G401.6 (cell line): Measurements from ENCODE around the gene AMH.

Experiments used
- FAIRE-seq: peaks from 2 replicates; lab custom pipeline; 2012; peaks lifted over from hg19 to GRCh38; lab: Jason Lieb, UNC

AMH gene

DNA sequence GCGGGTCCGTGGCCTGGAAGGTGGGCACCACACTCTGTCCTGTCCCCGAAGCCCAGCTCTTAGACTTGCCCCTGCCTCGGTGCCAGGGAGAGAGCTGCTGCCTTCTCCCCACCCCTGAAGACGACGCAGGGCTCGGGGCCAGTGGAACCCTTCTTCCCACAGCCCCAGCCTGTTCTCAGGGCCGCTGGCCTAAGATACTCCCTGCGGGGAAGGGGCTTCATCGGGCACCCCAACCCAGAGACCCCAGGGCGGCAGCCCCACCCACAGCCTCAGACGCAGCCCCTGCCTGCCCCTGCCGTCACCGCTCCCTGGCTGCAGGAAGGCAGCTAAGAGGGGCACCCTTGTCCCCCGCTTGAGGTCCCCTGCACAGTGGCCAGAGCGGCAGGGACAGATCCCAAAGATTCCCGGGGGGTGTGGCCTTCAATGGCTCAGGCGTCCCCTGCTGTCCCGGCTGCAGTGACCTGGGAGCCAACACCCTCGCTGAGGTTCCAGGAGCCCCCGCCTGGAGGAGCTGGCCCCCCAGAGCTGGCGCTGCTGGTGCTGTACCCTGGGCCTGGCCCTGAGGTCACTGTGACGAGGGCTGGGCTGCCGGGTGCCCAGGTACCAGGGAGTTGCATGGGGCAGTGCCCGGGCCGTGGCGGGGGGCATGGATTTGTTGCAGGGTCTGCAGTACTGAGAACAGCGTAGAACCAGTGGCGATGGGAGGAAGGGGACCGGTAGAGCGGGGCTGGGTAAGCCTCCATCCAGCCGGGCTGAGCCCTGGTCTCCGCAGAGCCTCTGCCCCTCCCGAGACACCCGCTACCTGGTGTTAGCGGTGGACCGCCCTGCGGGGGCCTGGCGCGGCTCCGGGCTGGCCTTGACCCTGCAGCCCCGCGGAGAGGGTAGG, 1.0 kb downstream of the AMH start:
- FAIRE-seq: no peak

DNA sequence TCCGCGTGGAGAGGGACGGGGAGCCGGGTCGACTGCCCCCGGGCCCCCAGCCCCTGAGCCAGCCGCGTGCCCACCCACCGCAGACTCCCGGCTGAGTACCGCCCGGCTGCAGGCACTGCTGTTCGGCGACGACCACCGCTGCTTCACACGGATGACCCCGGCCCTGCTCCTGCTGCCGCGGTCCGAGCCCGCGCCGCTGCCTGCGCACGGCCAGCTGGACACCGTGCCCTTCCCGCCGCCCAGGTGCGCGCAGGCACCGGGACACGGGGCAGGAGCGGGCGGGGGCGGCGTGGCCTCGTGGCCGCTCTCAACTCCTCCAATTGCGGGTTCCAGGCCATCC, 1.6 kb downstream of the AMH start:
- no peak for FAIRE-seq

DNA sequence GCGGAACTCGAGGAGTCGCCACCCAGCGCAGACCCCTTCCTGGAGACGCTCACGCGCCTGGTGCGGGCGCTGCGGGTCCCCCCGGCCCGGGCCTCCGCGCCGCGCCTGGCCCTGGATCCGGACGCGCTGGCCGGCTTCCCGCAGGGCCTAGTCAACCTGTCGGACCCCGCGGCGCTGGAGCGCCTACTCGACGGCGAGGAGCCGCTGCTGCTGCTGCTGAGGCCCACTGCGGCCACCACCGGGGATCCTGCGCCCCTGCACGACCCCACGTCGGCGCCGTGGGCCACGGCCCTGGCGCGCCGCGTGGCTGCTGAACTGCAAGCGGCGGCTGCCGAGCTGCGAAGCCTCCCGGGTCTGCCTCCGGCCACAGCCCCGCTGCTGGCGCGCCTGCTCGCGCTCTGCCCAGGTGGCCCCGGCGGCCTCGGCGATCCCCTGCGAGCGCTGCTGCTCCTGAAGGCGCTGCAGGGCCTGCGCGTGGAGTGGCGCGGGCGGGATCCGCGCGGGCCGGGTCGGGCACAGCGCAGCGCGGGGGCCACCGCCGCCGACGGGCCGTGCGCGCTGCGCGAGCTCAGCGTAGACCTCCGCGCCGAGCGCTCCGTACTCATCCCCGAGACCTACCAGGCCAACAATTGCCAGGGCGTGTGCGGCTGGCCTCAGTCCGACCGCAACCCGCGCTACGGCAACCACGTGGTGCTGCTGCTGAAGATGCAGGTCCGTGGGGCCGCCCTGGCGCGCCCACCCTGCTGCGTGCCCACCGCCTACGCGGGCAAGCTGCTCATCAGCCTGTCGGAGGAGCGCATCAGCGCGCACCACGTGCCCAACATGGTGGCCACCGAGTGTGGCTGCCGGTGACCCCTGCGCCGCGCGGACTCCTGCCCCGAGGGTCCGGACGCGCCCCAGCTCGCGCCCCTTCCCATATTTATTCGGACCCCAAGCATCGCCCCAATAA, 2.3 kb downstream of the AMH start:
- no peak for FAIRE-seq

DNA sequence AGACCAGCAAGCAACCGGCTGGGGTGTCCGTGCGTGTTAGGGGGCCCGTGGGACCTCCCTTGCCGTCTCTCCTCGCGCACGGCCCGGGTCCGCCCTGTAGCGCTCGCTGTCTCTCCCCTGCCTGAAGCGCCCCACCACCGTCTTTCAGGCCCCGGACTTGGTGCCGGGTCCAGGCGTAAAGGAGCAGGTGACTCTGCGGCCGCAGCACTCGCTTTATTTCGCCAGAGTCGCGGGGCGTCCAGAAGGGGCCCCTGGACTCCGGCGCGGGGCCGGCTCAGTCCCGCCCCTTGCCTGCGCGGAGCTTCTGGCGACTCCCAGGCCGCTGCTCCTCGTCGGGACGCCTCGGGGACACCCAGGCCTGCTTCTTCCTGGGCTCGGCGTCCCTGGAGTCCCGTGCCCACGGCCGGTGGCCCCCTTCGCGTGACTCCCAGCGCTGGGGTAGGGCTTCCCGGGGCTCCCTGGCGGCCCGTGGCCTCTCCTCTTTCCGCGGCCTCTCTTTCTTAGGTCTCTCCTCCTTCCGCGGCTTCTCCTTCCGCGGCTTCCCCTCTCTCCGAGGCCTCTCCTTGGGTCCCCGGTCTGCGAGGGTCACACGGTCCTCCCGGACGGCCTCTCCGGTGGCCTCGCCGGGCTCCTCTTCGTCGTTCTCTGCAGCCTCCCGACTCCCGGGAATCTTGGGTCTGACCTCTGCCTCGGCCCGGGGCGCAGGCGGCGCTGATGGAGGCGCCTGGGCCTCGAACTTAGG, 3.1 kb downstream of the AMH start:
- FAIRE-seq: no peak

DNA sequence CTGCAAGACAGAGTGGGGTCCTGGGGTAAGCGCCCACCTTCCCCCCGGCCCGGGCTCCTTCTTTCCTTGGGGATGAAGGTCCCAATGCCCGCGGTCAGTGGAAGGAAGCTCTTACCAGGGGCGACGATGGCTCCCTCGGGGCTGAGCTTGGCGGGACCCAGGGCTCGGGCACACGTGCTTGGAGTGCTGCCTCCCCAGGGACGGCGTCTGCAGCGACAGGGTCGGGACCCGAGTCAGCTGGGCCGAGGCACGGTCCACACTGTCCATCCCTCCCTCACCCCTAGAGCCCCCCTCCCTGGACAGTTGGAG, 3.6 kb downstream of the AMH start:
- no peak for FAIRE-seq

DNA sequence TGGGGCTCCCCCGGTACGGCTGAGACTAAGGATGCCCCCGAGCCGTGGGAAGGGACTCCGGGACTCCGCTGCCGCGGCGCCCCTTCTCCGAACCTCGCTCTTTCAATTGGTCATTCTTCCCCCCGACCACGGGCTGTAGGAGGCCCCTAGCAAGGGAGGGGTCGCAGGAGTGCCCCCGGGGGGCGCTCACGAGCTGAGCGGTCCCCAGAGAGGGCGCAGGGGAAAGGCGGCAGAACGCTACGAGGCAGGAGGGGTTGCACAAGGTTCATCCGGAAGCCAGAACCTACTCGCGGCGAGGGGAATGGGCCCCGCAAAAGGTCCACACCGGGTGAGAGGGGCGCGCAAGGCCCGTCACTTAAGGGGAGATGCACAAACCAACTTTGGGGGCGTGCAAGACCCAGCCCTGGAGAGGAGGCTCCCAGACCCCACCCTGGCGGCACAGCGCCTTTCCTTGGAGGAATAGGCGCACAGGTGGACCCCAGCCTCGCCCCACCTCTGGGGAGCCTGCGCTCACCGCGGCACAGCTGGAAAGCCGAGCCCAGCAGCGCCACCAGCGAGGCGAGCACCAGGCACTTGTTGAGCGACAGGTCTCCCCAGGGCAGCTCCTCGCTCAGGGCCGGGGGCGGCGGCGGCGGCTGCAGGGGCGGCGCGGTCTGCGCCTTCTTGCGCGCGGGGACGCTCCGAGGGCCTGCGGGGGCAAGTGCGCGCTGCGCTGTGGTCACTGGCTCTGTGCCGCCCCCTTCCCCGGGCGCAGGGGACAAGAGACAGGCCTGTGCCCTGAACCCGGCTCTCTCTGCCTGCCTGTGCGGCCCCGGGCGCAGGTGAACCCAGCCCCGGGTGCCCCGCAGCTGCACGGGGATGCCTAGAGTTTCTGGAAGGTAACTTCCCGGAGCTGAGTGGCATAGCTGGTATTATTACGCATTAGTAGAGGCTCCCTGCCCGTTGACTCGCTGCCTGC, 4.3 kb downstream of the AMH start:
- FAIRE-seq: no peak

DNA sequence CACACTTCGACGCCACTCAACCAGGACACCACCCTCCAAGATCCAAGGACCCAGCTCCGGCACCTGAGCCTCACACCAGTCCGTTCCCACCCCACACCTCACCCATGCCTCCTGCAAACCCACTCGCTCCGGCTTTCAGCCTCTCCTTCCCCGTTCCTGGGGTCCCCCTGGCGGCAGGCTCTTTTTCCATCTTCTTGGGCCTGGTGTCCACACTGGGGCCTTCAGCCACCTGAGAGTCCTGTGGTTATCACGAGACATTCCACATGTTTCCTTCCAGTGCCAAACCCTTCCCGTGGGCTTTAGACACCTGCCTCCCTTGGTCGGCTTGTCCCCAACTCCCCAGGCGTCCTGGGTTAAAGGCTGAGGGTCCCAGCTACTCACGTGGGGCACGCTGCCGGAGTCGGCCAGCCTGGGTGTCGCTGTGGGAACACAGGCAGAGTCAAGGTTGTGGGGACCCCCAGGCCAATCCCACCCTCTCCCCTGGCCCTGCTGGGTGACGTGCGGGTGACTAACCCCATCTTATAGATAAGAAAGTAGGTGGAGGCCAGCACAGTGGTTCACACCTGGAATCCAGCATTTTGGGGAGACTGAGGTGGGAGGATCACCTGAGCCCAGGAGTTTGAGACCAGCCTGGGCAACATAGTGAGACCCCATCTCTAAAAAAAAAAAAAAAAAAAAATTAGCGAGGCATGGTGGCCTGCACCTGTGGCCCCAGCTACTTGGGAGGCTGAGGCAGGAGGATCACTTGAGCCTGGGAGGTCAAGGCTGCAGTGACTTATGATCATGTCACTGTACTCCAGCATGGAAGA, 5.1 kb downstream of the AMH start:
- FAIRE-seq: no peak

DNA sequence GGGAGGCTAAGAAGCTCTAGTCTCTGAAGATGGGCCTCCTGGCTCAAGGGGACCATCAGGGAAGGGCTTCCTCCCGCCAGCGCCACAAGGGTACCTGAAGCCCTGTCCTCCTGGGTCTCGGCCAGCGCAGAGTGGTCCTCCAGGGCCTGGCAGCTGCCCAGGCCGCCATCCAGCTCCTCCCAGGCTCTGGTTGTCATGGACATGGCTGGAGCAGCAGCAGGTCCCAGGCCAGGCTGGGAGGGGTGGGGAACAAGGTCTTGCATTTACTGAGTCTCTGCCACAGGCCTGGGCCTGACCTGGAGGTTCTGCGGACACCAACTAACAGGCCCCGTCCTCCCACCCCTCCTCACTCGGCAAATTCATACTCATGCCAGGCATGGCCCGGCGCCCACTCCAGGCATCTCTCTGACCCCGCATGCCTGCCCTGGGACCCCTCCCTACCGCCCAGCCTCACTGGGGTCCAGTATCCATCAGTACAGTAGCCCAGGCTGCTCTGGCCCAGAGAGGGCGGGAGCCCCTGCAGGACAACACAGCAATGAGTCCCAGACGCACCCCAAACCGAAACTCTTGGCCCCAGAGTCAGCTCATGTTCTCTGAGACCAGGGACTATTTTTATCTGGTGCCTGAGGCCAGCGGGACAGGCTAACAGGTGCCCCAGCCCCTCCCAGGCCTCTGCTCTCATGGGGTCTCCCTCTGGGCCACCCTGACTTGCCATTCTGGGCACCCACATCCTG, 6.2 kb downstream of the AMH start:
- FAIRE-seq: no peak

DNA sequence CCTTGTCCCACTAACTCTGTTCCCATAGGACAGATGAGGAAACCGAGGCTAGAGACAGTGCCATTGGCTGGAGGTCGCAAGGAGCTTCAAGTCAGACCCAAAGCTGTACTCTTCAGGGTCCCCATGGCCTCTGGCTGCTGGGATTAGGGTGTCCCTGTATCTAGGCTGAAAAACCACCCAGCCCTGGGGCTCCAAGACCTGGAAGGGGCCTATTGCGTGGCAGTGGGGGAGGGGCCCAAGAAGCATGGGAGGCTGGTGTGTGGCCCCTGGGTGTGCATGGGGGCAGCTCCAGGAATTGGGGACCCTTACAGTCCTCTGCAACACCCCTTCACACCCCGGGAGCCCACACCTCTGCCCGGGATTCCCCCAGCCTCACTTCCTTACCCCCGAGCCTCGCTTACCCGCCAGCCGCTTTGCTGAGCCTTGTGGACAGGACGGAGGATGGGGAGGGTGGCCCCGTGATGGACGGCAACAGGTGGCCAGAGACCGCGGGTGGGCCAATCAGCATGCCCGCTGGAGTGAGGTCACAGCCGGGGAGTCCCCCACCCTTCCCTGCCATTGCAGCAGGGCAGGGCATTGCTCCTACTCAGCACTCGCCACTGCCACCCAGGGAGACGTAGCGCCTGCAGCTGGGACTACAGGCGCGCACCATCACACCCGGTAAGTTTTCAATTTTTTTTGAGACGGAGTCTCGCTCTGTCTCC, 7.0 kb downstream of the AMH start, which contains the start of gene JSRP1:
JSRP1 (minus strand) TSS at position 436 of the 704 bp plus-strand sequence. CDS start 1,103 bp downstream, outside the sequence.
- FAIRE-seq: no peak

DNA sequence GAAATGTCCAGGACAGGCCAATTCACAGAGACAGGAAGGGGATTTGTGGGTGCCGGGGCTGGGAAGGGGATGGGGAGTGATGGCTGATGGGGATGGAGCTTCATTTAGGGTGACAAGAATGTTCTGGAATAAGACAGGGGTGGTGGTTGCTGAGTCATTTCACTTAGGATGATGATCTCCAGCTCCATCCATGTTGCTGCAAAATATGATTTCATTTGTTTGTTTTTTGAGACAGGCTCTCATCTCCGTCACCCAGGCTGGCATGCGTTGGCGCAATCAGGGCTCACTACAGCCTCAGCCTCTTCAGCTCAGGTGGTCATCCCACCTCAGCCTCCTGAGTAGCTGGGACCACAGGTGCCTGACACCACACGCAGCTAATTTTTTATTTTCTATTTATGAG, 10.2 kb downstream of the AMH start:
- no peak for FAIRE-seq

DNA sequence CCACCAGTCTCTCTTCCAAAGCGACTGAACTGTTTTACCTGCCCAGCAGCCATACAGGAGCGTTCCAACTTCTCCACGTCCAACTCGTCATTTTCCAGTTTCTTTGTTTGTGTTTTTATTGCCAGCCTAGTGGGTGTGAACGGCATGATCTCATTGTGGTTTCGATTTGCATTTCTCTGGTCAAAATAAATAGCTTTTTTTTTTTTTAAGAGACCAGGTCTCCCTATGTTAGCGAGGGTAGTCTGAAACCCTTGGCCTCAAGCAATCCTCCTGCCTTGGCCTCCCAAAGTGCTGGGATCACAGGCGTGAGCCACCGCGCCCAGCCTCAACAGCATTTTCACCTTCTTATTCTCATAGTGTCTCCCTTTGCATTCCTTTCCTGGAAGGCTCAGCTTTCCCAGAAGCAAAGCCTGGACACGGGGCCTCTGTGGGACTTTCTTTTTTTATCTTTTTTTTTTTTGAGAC, 11.2 kb downstream of the AMH start:
- FAIRE-seq: no peak

DNA sequence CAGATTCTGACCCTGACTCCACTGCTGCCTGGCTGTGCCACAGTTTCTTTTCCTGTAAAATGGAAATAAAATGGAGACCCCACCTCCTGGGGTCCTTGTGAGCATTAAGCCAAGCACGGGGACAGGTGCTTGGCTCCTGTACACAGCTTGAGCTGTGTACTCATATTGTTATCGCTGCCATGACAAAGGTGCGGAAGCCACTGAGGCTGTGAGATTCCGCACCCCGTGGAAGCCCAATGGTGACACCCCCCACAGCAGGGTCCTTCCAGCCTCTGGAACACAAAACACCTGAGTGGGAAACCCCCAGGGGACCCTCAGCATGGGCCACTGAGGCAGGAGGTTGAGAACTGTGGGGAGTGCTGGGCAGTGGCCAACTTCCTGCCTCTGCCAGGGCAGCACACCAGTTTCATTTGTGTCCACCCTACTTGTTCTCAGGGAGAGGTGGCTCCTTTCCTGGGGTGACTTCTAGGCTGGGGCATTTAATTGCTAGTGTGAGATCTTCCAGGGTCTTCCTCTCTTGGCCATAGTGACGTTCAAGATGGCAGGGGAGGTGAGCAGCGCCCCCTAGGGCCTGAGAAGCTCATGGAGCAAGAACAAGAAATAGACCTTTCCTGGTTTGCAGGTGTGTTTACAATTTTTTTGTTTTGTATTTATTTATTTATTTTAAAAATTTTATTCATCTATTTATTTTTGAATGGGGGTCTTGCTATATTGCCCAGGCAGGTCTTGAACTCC, 12.5 kb downstream of the AMH start:
- no peak for FAIRE-seq

DNA sequence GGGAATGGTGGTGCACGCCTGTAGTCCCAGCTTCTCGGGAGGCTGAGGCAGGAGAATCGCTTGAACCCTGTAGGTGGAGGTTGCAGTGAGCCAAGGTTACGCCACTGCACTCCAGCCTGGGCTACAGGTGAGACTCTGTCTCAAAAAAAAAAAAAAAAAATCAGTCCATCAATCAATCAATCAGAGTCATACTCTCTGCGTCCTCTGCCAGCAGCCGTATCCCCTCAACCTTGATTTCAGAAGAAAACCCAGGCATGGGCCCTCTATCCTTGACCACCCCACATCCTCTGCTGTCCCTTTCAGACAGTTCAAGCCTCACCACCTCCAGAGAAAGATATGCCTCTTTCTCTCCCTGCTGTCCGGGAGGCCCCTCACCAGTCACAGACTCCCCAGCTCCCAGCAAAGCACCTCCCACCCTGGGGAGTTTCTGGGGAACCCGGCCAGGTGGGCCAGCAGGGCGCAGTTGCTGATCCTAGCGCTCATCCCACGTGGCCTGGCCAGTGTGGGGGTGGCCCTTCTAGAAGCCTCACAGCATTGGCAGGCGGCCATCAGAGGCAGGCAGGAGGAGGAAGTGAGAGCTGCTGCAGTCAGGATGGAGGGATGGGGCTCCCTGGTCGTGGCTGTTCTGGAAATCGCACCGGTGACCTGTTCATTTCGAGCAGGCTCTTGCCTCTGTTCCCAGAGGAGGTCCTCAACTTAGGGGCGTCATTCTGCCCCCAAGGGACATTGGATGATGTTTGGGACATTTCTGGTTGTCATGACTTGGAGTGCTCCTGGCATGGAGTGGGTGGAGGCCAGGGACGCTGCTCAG, 17.3 kb downstream of the AMH start:
- FAIRE-seq: no peak

DNA sequence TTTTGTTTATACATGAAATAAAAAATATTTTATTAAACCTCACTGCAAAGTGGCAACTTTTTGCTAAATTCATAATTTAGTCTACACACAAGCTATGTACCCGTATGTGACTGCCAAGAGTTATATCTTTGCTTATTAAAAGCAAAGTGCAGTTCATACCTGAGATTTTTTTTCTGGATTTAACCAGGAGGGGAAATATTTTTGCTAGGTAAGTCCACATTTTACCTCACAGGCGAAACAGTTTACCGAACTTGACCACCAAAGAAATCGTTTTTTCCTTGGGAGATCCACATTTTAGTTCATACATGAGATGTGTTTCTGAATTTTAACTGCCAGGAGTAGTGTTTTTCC, 19.3 kb downstream of the AMH start:
- FAIRE-seq: no peak

DNA sequence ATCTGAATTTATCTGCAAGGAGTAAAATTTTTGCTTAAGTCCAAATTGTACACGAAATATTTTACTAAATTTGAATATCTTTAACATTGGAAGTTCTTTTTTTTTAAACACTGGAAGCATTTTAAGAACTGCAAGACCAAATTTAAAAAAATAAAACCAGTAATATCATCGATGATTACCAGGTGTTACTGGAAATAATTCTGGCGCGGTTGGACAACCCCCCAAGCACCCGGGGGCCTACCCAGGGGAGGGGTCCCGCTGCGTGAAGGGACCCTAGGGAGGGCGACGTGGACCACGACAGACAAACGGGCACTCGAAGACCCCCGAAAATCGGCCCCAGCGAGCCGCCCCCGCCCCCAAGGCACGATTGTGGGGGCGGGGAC, 19.7 kb downstream of the AMH start:
- peak; percentile 46 for FAIRE-seq

DNA sequence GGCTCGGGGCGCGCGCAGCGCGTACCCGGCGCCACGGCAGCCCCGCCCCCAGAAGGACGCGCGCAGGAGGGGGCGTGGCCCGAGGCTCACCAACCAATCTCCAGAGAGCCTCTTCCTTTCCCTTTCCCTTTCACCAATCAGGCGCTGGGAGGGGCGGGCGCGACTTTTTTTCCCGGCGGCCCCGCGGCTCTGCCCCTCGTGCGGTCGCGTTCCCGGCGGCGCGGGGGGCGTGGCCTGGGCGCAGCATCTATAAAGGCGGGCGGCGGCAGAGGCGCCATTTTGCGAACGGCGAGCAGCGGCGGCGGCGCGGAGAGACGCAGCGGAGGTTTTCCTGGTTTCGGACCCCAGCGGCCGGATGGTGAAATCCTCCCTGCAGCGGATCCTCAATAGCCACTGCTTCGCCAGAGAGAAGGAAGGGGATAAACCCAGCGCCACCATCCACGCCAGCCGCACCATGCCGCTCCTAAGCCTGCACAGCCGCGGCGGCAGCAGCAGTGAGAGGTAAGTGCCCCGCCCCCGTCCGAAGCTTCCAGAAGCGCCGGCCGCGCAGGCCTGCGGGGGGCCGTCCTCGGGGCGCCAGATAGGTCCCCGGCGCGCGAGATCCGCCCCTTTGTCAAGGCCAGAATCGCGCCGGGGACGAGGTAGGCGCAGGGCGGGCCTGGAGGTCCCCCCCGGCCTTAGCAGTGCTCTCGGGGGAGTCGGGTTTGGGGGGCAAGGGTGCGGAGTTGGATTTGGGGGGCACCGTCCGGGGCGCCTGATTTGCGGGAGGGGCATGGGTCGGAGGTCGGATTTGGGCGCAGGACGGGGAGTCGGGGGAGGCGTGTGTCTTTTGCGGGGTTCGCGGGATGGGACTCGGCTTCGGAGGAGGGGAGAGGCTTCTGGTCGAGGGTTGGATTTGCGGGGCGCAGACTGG, 20.4 kb downstream of the AMH start:
- peak; percentile 80 for FAIRE-seq

DNA sequence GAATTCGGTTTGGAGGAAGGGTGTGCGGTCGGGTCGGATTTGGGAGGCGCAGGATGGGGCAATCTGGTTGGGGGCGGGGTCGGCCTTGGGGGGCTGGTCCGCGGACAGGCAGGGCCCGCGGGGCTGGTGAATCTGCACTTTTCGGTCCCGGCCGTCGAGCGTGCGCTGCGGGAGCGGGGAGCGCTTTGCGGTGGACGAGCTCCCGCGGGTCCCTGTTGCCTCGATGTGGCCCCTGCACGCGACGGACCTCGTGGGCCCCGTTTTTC, 21.0 kb downstream of the AMH start:
- FAIRE-seq: no peak
